ENCODE results near the gene SEPSECS. TPM values are rescaled to one million over a fixed set of nuclear protein-coding genes. Genes with fewer than 3 reads are reported as not detected.

Gene SEPSECS
- total and polyA plus RNA-seq, 2 of the 13 experiments (the other 11 are each of a cell fraction or from before 2014, with no cell fraction given): 9.4 to 14.3 TPM

- TF ChIP-seq ZBTB33 (CRISPR knock-in tag; IDR thresholded peaks at IDR 0.05) (peak; percentile 36), SNRNP70 (IDR thresholded peaks at IDR 0.05; ENCODE audit: low read depth, low read length) (no peak), ETS1 (CRISPR knock-in tag; IDR thresholded peaks at IDR 0.05) (peak; percentile 53; the same call in 1 of the 2 replicates), SAFB2 (CRISPR knock-in tag; IDR thresholded peaks at IDR 0.05; ENCODE audit: borderline replicate concordance, low read depth) (0 out of 2 replicates have a peak, but pooled peaks have one; percentile 23), SAP130 (CRISPR knock-in tag; IDR thresholded peaks at IDR 0.05; ENCODE audit: low read depth) (peak; percentile 80), U2AF1 (optimal IDR thresholded peaks at IDR 0.05; ENCODE audit: low read depth, low read length) (no peak), ZNF704 (CRISPR knock-in tag; IDR thresholded peaks at IDR 0.05; ENCODE audit: borderline replicate concordance) (no peak), MXD1 (CRISPR knock-in tag; IDR thresholded peaks at IDR 0.05) (peak; percentile 74; the same call in 1 of the 2 replicates), ZBTB8A (CRISPR knock-in tag; IDR thresholded peaks at IDR 0.05; ENCODE audit: borderline replicate concordance, low read depth) (no peak), HINFP (CRISPR knock-in tag; IDR thresholded peaks at IDR 0.05; ENCODE audit: low read depth) (no peak), SNAPC4 (CRISPR knock-in tag; IDR thresholded peaks at IDR 0.05) (peak; percentile 28; the same call in 1 of the 2 replicates), ZNF777 (CRISPR knock-in tag; IDR thresholded peaks at IDR 0.05) (peak; percentile 100), ZNF652 (CRISPR knock-in tag; IDR thresholded peaks at IDR 0.05; ENCODE audit: borderline replicate concordance, low read depth) (no peak), ARHGAP35 (CRISPR knock-in tag; IDR thresholded peaks at IDR 0.05; ENCODE audit: borderline replicate concordance) (0 out of 2 replicates have a peak, but pooled peaks have one; percentile 56), ZKSCAN5 (CRISPR knock-in tag; IDR thresholded peaks at IDR 0.05) (no peak), ELF4 (CRISPR knock-in tag; IDR thresholded peaks at IDR 0.05; ENCODE audit: borderline replicate concordance) (peak; percentile 94)
These were observed at the start of gene SEPSECS (continued) for GRCh38 chr4:25159837-25160713.
